Kidney (tissue), 14 donors: ENCODE results near the gene TMEM38B. TPM values are rescaled to one million over a fixed set of nuclear protein-coding genes. Genes with fewer than 3 reads are reported as not detected.

ENCODE experiments used
- DNase-seq, 5 donors: peaks; one replicate each; pipeline ENCODE4 v3.0.0-alpha.2; 2013 to 2020
- FAIRE-seq: peaks from 2 replicates; lab custom pipeline; 2012; peaks lifted over from hg19 to GRCh38; lab: Jason Lieb, UNC
- H3K27ac ChIP-seq, 2 donors: one replicate each; pipeline ENCODE4 v1.7.0; 2013; ENCODE audit warnings: low read depth in 2 of 2, low read length in 2 of 2, inconsistent platforms in 1 of 2
- H3K27me3 ChIP-seq: one replicate; pipeline ENCODE4 v1.7.1; 2013; ENCODE audit warnings: low read length, inconsistent platforms; ENCODE audit not compliant: control insufficient read depth, insufficient read depth
- H3K36me3 ChIP-seq, 3 donors: one replicate each; pipeline versions ENCODE4 v1.7.0 to v1.7.1; 2013; ENCODE audit warnings: low read length in 3 of 3, control low read depth in 1 of 3, inconsistent platforms in 1 of 3; ENCODE audit not compliant: insufficient read depth in 3 of 3, control insufficient read depth in 2 of 3
- H3K4me1 ChIP-seq, 3 donors: one replicate each; pipeline versions ENCODE4 v1.7.0 to v1.7.1; 2013; ENCODE audit warnings: low read length in 3 of 3, inconsistent platforms in 1 of 3, low read depth in 1 of 3; ENCODE audit not compliant: control insufficient read depth in 2 of 3, insufficient read depth in 2 of 3
- H3K4me3 ChIP-seq, 3 donors: one replicate each; pipeline versions ENCODE4 v1.7.0 to v1.8.1; 2013; ENCODE audit warnings: low read length in 3 of 3, control low read depth in 1 of 3, inconsistent platforms in 1 of 3
- H3K9ac ChIP-seq, 3 donors: one replicate each; pipeline versions ENCODE4 v1.7.0 to v1.7.1; 2013; ENCODE audit warnings: low read length in 3 of 3, control low read depth in 1 of 3, inconsistent platforms in 1 of 3
- H3K9me3 ChIP-seq, 3 donors: one replicate each; pipeline versions ENCODE4 v1.7.0 to v1.7.1; 2013; ENCODE audit warnings: low read length in 3 of 3, control low read depth in 1 of 3, inconsistent platforms in 1 of 3; ENCODE audit not compliant: control insufficient read depth in 2 of 3, insufficient read depth in 1 of 3
- intact Hi-C: fragments of 100-400 bp; cut with DNase I; formaldehyde crosslinking; loops from one replicate; pipeline ENCODE4 v1.11.1; 2022
- polyA plus RNA-seq: library from polyadenylated mRNA; stranded (reverse); fragments of 350-450 nt; fragmentation: Illumina TruSeq; extraction: RNeasy Lipid Tissue Mini Kit (QIAGEN cat#74804); gene quantifications from one replicate; pipeline ENCODE4 v1.2.3, GENCODE V29; 2014; ENCODE audit warnings: low read depth, low replicate concordance; ENCODE audit not compliant: insufficient read depth
- total RNA-seq: library from RNA; stranded (reverse); fragmentation: NEBNext Ultra II Directional; extraction: Animal tissue kit (Norgen Biotek cat#: 25700); gene quantifications from one replicate; pipeline ENCODE4 v1.2.1, GENCODE V29; 2021
- TF ChIP-seq, protein P1 (sequence below): IDR thresholded peaks from 3 replicates; pipeline ENCODE4 v1.5.1; 2012; ENCODE audit warnings: mild to moderate bottlenecking, moderate library complexity, borderline replicate concordance; ENCODE audit not compliant: insufficient read depth; ENCODE audit errors: extremely low read depth
- donor health status: control.
- donor health status: control.
- donor health status: control.
- donor health status: control.
- donor health status: control.
- donor health status: DM: yes; HTN: yes; CAD: no.
- donor health status: Normal renal cell carcinoma (clear cell type).

Gene TMEM38B
- total and polyA plus RNA-seq, 2 donors from 2014 or later = 12.5 to 23.2 TPM

DNA sequence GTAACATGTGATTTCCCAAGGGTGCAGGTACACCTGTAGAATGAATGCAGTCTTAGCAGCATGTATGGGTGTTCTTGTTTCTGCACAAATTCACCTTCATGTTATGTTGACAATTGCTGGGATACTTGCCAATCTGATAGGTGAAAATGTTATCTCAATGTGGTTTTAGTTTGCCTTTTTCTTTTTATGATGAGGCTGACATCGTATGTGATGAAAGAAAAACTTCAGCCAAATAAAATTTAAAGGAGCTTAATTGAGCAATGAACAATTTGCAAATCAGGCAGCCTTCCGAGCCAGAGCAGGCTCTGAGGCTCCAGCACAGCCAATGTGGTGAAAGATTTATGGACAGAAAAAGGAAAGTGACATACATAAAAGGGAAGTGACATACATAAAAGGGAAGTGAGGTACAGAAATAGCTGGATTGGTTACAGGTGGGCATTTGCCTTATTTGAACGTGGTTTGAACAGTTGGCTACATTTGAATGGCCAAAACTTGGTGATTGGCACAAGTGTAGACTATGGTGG is 21.6 kb upstream of the TMEM38B start:
- no peaks in the 10 kb centered on the region for H3K4me1 ChIP-seq
- DNase-seq (no peak), FAIRE-seq (no peak)
- intact Hi-C loops = no loop called here
- no peak overlapping the region for H3K27ac ChIP-seq
- no peaks in the 10 kb centered on the region for H3K36me3 ChIP-seq
- H3K4me3 ChIP-seq = no peak overlapping the region
- H3K9me3 ChIP-seq = no peaks in the 10 kb centered on the region
- TF ChIP-seq, protein P1, sequence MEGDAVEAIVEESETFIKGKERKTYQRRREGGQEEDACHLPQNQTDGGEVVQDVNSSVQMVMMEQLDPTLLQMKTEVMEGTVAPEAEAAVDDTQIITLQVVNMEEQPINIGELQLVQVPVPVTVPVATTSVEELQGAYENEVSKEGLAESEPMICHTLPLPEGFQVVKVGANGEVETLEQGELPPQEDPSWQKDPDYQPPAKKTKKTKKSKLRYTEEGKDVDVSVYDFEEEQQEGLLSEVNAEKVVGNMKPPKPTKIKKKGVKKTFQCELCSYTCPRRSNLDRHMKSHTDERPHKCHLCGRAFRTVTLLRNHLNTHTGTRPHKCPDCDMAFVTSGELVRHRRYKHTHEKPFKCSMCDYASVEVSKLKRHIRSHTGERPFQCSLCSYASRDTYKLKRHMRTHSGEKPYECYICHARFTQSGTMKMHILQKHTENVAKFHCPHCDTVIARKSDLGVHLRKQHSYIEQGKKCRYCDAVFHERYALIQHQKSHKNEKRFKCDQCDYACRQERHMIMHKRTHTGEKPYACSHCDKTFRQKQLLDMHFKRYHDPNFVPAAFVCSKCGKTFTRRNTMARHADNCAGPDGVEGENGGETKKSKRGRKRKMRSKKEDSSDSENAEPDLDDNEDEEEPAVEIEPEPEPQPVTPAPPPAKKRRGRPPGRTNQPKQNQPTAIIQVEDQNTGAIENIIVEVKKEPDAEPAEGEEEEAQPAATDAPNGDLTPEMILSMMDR = no peak
- H3K9ac ChIP-seq = no peak overlapping the region
- no peaks in the 10 kb centered on the region for H3K27me3 ChIP-seq

DNA sequence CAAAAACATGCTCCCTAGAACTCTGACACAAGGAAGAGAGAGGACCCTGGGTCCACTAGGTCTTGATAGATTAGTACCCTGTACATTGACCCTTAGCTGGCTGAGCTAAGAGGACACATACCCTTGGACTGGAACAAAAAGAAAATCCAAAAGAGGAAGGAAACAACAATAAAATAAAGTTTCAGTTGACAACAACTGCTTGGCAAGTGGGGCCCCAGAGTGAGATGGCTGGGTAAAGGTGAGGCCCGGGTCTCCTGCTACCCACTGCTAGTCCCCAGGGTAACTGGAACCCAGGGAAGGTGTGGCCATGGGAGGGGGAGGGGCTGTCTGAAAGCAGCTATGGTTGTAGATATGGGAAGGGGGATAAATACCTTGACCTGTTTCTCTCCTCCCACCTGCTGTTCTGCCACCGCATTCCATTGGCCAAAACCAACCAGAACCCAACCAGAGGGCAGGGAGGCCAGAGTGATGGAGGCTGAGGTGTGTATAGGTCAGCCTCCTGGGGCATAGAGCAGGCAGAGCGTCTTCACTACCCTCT is 20.4 kb upstream of the TMEM38B start:
- no peaks in the 10 kb centered on the region for H3K9me3 ChIP-seq
- no peak for FAIRE-seq
- no peak overlapping the region for H3K27ac ChIP-seq
- peaks cover 0 to 7% (median 0%) of the 10 kb centered on the region in 3 donors for H3K4me1 ChIP-seq
- no peak overlapping the region for H3K9ac ChIP-seq
- DNase-seq = no peak
- no peaks in the 10 kb centered on the region for H3K36me3 ChIP-seq
- no peak overlapping the region for H3K4me3 ChIP-seq
- H3K27me3 ChIP-seq = no peaks in the 10 kb centered on the region
- intact Hi-C loops = no loop called here
- TF ChIP-seq, protein P1 = no peak

GRCh38 chr9:105676351-105676923 is 17.9 kb upstream of the TMEM38B start:
- no peaks in the 10 kb centered on the region for H3K27me3 ChIP-seq
- DNase-seq (no peak), FAIRE-seq (no peak)
- peaks cover 0 to 7% (median 0%) of the 10 kb centered on the region in 3 donors for H3K4me1 ChIP-seq
- H3K9me3 ChIP-seq = no peaks in the 10 kb centered on the region
- H3K9ac ChIP-seq = no peak overlapping the region
- H3K4me3 ChIP-seq = no peak overlapping the region
- TF ChIP-seq, protein P1 = no peak
- intact Hi-C loops = no loop called here
- H3K36me3 ChIP-seq = no peaks in the 10 kb centered on the region
- no peak overlapping the region for H3K27ac ChIP-seq
